GM23338 (cell line): ENCODE data around the gene CENPP. TPM values are rescaled to one million over a fixed set of nuclear protein-coding genes. Genes with fewer than 3 reads are reported as not detected.

ENCODE experiments used
- ATAC-seq: fragments of 200-7000 bp; cut with Tn5 transposase; 3 replicates; pipeline ENCODE4 v1.9.1; 2020
- DNase-seq: peaks from one replicate; pipeline ENCODE4 v3.0.0-alpha.2; 2015; ENCODE audit warnings: low spot score
- H2AFZ ChIP-seq: fragments of 200-600 bp; sonication (generic); 2 replicates; pipeline ENCODE4 v1.8.0; 2016; ENCODE audit warnings: antibody characterized with exemption, mild to moderate bottlenecking, moderate library complexity
- H3F3A ChIP-seq: fragments of 200-600 bp; sonication (generic); replicated peaks from 2 replicates; pipeline ENCODE4 v1.8.0; 2017; ENCODE audit warnings: antibody characterized with exemption, mixed run types, low read depth
- H3K27ac ChIP-seq: fragments of 200-600 bp; sonication (generic); 2 replicates; pipeline ENCODE4 v1.6.1; 2016; ENCODE audit warnings: low read depth
- H3K27me3 ChIP-seq: fragments of 200-600 bp; sonication (generic); 2 replicates; pipeline ENCODE4 v1.8.0; 2016; ENCODE audit warnings: mild to moderate bottlenecking, mixed run types, moderate library complexity; ENCODE audit not compliant: insufficient read depth
- H3K36me3 ChIP-seq: fragments of 200-600 bp; sonication (generic); 2 replicates; pipeline ENCODE4 v1.8.0; 2016; ENCODE audit warnings: mild to moderate bottlenecking; ENCODE audit not compliant: insufficient read depth
- H3K4me1 ChIP-seq: fragments of 200-600 bp; sonication (generic); 2 replicates; pipeline ENCODE4 v1.8.0; 2016; ENCODE audit warnings: mild to moderate bottlenecking, moderate library complexity; ENCODE audit not compliant: insufficient read depth
- H3K4me2 ChIP-seq: fragments of 200-600 bp; sonication (generic); 2 replicates; pipeline ENCODE4 v1.7.1; 2017; ENCODE audit warnings: mixed run types
- H3K4me3 ChIP-seq: fragments of 200-600 bp; sonication (generic); 2 replicates; pipeline ENCODE4 v1.6.1; 2016; ENCODE audit warnings: mixed run types
- H3K79me2 ChIP-seq: fragments of 200-600 bp; sonication (generic); replicated peaks from 2 replicates; pipeline ENCODE4 v1.8.0; 2017; ENCODE audit warnings: mild to moderate bottlenecking; ENCODE audit not compliant: insufficient read depth
- H3K9me2 ChIP-seq: fragments of 200-600 bp; sonication (generic); 2 replicates; pipeline ENCODE4 v1.8.0; 2017; ENCODE audit not compliant: insufficient read depth
- H4K20me1 ChIP-seq: fragments of 200-600 bp; sonication (generic); replicated peaks from 2 replicates; pipeline ENCODE4 v1.8.0; 2017; ENCODE audit warnings: mild to moderate bottlenecking; ENCODE audit not compliant: insufficient read depth
- H3K27ac Mint-ChIP-seq: 2 replicates; pipeline ENCODE4 v1.8.0; 2020; ENCODE audit warnings: inconsistent platforms, mild to moderate bottlenecking, moderate library complexity, mixed read lengths
- H3K27me3 Mint-ChIP-seq: 3 replicates; pipeline ENCODE4 v1.8.0; 2022; ENCODE audit warnings: low read depth, mild to moderate bottlenecking, moderate library complexity, mixed read lengths, inconsistent platforms; ENCODE audit not compliant: insufficient read depth, poor library complexity
- H3K36me3 Mint-ChIP-seq: 3 replicates; pipeline ENCODE4 v1.8.0; 2021; ENCODE audit warnings: low read depth, mild to moderate bottlenecking, inconsistent platforms, moderate library complexity, mixed read lengths
- H3K4me1 Mint-ChIP-seq: 3 replicates; pipeline ENCODE4 v1.8.0; 2020; ENCODE audit warnings: mild to moderate bottlenecking, inconsistent platforms, mixed read lengths
- H3K4me3 Mint-ChIP-seq: 3 replicates; pipeline ENCODE4 v1.8.0; 2021; ENCODE audit warnings: moderate library complexity, mild to moderate bottlenecking, inconsistent platforms, mixed read lengths
- H3K9me3 Mint-ChIP-seq: 3 replicates; pipeline ENCODE4 v1.8.0; 2020; ENCODE audit warnings: moderate library complexity, mild to moderate bottlenecking, inconsistent platforms, mixed read lengths
- CREB1 ChIP-seq: fragments of 250-450 bp; sonication (Bioruptor Pico); IDR thresholded peaks from 2 replicates; pipeline ENCODE4 v1.5.0; 2020; ENCODE audit warnings: low read depth, mild to moderate bottlenecking, moderate library complexity
- ETS1 ChIP-seq: IDR thresholded peaks from 2 replicates; pipeline ENCODE4 v1.6.1; 2016; ENCODE audit warnings: antibody characterized with exemption
- EZH2 ChIP-seq: fragments of 200-600 bp; sonication (generic); IDR thresholded peaks from one replicate; pipeline ENCODE4 v1.8.0; 2017; ENCODE audit warnings: antibody characterized with exemption, mild to moderate bottlenecking, low read depth; ENCODE audit not compliant: unreplicated experiment
- EZH2phosphoT487 ChIP-seq: fragments of 200-600 bp; sonication (generic); IDR thresholded peaks from one replicate; pipeline ENCODE4 v1.8.1; 2018; ENCODE audit warnings: antibody characterized with exemption; ENCODE audit not compliant: unreplicated experiment
- JUNB ChIP-seq: IDR thresholded peaks from one replicate; pipeline ENCODE4 v1.6.1; 2016; ENCODE audit warnings: antibody characterized with exemption; ENCODE audit not compliant: unreplicated experiment
- NANOG ChIP-seq: IDR thresholded peaks from 2 replicates; pipeline ENCODE4 v1.6.1; 2016; ENCODE audit warnings: antibody characterized with exemption, borderline replicate concordance
- STAT1 ChIP-seq: IDR thresholded peaks from one replicate; pipeline ENCODE4 v1.6.1; 2016; ENCODE audit warnings: antibody characterized with exemption; ENCODE audit not compliant: unreplicated experiment
- ZNF331 ChIP-seq: fragments of 250-450 bp; sonication (Bioruptor Pico); IDR thresholded peaks from 2 replicates; pipeline ENCODE4 v1.5.0; 2020; ENCODE audit warnings: low read depth, mild to moderate bottlenecking, moderate library complexity
- polyA plus RNA-seq: library from polyadenylated mRNA; unstranded; fragments of >200 nt; fragmentation: Nextera tagmentation; extraction: Ambion mirVana; gene quantifications from 2 replicates; pipeline ENCODE4 v1.2.1, GENCODE V29; 2016
- total RNA-seq: library from RNA; depleted of rRNA; stranded (reverse); fragments of >200 nt; shearing (Covaris generic); gene quantifications from 2 replicates; pipeline ENCODE4 v1.2.3, GENCODE V29; 2014
- TF ChIP-seq, protein P1 (sequence below), 2 experiments: fragments of 200-600 bp in 1 of 2; sonication (generic) in 1 of 2; conservative IDR thresholded peaks; 2 replicates each; pipeline versions ENCODE4 v1.5.1 to v1.6.1; 2016 to 2017; ENCODE audit warnings: antibody characterized with exemption in 2 of 2, low read depth in 2 of 2, mild to moderate bottlenecking in 2 of 2, moderate library complexity in 1 of 2
- TF ChIP-seq, protein P2 (sequence below): IDR thresholded peaks from one replicate; pipeline ENCODE4 v1.6.1; 2018; ENCODE audit warnings: antibody characterized with exemption; ENCODE audit not compliant: unreplicated experiment
- TF ChIP-seq, protein P3 (sequence below): fragments of 250-450 bp; sonication (Bioruptor Pico); IDR thresholded peaks from 2 replicates; pipeline ENCODE4 v1.5.0; 2020; ENCODE audit warnings: mild to moderate bottlenecking, moderate library complexity

The CENPP gene
- total and polyA plus RNA-seq, 2 experiments from 2014 or later, result 11.0 to 12.6 TPM

DNA sequence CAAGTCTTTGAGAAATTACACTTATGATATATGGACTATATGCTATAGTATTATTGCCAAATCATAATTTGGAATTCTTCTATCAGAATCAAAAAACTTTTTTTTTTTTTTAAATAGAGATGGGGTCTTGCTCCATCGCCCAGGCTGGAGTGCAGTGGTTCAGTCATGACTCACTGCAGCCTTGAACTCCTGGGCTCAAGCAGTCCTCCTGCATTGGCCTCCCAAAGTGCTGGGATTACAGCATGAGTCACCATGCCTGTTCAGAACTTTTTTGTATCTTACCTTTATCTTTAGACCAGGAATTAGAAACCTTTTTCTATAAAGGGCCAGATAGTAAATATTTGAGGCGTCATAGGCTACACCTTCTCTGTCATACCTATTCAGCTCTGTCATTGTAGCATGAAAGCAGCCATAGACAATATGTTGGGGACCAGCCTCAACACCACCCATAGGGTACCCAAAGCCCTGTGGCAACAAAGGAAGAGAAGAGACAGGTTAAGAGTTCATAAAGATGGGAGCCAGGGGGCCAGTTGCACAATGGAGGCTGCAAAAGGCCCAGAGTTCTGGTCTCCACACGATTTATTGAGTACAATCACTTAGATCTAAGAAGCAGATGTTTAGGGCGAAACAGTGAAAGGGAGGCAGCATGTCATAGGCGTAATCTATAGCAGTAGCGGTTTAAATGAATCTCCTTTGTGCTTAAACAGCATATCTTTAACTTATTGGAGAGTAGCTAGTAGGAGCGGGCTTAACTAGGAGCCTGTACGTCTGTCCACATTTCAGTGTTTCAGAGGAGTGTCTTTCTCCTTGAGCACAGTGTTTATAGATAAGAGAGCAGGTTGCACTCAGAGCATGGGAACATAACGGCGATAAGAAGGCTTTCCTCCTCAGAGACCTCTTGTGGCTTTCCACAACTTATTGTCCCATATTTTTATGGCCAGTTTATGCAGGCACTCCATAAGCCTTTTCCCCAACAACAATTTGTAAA lies 197.5 kb downstream of the CENPP start (continued):
- TF ChIP-seq, protein P1, sequence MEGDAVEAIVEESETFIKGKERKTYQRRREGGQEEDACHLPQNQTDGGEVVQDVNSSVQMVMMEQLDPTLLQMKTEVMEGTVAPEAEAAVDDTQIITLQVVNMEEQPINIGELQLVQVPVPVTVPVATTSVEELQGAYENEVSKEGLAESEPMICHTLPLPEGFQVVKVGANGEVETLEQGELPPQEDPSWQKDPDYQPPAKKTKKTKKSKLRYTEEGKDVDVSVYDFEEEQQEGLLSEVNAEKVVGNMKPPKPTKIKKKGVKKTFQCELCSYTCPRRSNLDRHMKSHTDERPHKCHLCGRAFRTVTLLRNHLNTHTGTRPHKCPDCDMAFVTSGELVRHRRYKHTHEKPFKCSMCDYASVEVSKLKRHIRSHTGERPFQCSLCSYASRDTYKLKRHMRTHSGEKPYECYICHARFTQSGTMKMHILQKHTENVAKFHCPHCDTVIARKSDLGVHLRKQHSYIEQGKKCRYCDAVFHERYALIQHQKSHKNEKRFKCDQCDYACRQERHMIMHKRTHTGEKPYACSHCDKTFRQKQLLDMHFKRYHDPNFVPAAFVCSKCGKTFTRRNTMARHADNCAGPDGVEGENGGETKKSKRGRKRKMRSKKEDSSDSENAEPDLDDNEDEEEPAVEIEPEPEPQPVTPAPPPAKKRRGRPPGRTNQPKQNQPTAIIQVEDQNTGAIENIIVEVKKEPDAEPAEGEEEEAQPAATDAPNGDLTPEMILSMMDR (conservative IDR thresholded peaks at IDR 0.05; ENCODE audit: low read depth in 2 of 2), result no peak
- TF ChIP-seq ZNF331, result no peak
- TF ChIP-seq ETS1, result no peak
- no peak for TF ChIP-seq EZH2phosphoT487
- no peak for TF ChIP-seq STAT1
- TF ChIP-seq CREB1, result no peak

- H3K27ac ChIP-seq, result no peak overlapping the region
- H3K4me2 ChIP-seq, result no peak overlapping the region
- H3K27me3 ChIP-seq, result no peaks in the 10 kb centered on the region
- Mint-ChIP-seq H3K36me3 (no peaks in the 10 kb centered on the region), H3K9me3 (no peaks in the 10 kb centered on the region), H3K27ac (no peak overlapping the region; the same call in 1 of the 2 replicates), H3K4me3 (no peak overlapping the region), H3K27me3 (no peaks in the 10 kb centered on the region), H3K4me1 (no peaks in the 10 kb centered on the region)
- H3K36me3 ChIP-seq, result no peaks in the 10 kb centered on the region
- no peaks in the 10 kb centered on the region for H3K79me2 ChIP-seq
- no peak for DNase-seq
- no peaks in the 10 kb centered on the region for H3K4me1 ChIP-seq
- no peak for TF ChIP-seq EZH2phosphoT487
- no peak for TF ChIP-seq JUNB
- no peak for TF ChIP-seq EZH2
- no peak for TF ChIP-seq NANOG
- TF ChIP-seq, protein P2, sequence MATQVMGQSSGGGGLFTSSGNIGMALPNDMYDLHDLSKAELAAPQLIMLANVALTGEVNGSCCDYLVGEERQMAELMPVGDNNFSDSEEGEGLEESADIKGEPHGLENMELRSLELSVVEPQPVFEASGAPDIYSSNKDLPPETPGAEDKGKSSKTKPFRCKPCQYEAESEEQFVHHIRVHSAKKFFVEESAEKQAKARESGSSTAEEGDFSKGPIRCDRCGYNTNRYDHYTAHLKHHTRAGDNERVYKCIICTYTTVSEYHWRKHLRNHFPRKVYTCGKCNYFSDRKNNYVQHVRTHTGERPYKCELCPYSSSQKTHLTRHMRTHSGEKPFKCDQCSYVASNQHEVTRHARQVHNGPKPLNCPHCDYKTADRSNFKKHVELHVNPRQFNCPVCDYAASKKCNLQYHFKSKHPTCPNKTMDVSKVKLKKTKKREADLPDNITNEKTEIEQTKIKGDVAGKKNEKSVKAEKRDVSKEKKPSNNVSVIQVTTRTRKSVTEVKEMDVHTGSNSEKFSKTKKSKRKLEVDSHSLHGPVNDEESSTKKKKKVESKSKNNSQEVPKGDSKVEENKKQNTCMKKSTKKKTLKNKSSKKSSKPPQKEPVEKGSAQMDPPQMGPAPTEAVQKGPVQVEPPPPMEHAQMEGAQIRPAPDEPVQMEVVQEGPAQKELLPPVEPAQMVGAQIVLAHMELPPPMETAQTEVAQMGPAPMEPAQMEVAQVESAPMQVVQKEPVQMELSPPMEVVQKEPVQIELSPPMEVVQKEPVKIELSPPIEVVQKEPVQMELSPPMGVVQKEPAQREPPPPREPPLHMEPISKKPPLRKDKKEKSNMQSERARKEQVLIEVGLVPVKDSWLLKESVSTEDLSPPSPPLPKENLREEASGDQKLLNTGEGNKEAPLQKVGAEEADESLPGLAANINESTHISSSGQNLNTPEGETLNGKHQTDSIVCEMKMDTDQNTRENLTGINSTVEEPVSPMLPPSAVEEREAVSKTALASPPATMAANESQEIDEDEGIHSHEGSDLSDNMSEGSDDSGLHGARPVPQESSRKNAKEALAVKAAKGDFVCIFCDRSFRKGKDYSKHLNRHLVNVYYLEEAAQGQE, result no peak
- TF ChIP-seq, protein P3, sequence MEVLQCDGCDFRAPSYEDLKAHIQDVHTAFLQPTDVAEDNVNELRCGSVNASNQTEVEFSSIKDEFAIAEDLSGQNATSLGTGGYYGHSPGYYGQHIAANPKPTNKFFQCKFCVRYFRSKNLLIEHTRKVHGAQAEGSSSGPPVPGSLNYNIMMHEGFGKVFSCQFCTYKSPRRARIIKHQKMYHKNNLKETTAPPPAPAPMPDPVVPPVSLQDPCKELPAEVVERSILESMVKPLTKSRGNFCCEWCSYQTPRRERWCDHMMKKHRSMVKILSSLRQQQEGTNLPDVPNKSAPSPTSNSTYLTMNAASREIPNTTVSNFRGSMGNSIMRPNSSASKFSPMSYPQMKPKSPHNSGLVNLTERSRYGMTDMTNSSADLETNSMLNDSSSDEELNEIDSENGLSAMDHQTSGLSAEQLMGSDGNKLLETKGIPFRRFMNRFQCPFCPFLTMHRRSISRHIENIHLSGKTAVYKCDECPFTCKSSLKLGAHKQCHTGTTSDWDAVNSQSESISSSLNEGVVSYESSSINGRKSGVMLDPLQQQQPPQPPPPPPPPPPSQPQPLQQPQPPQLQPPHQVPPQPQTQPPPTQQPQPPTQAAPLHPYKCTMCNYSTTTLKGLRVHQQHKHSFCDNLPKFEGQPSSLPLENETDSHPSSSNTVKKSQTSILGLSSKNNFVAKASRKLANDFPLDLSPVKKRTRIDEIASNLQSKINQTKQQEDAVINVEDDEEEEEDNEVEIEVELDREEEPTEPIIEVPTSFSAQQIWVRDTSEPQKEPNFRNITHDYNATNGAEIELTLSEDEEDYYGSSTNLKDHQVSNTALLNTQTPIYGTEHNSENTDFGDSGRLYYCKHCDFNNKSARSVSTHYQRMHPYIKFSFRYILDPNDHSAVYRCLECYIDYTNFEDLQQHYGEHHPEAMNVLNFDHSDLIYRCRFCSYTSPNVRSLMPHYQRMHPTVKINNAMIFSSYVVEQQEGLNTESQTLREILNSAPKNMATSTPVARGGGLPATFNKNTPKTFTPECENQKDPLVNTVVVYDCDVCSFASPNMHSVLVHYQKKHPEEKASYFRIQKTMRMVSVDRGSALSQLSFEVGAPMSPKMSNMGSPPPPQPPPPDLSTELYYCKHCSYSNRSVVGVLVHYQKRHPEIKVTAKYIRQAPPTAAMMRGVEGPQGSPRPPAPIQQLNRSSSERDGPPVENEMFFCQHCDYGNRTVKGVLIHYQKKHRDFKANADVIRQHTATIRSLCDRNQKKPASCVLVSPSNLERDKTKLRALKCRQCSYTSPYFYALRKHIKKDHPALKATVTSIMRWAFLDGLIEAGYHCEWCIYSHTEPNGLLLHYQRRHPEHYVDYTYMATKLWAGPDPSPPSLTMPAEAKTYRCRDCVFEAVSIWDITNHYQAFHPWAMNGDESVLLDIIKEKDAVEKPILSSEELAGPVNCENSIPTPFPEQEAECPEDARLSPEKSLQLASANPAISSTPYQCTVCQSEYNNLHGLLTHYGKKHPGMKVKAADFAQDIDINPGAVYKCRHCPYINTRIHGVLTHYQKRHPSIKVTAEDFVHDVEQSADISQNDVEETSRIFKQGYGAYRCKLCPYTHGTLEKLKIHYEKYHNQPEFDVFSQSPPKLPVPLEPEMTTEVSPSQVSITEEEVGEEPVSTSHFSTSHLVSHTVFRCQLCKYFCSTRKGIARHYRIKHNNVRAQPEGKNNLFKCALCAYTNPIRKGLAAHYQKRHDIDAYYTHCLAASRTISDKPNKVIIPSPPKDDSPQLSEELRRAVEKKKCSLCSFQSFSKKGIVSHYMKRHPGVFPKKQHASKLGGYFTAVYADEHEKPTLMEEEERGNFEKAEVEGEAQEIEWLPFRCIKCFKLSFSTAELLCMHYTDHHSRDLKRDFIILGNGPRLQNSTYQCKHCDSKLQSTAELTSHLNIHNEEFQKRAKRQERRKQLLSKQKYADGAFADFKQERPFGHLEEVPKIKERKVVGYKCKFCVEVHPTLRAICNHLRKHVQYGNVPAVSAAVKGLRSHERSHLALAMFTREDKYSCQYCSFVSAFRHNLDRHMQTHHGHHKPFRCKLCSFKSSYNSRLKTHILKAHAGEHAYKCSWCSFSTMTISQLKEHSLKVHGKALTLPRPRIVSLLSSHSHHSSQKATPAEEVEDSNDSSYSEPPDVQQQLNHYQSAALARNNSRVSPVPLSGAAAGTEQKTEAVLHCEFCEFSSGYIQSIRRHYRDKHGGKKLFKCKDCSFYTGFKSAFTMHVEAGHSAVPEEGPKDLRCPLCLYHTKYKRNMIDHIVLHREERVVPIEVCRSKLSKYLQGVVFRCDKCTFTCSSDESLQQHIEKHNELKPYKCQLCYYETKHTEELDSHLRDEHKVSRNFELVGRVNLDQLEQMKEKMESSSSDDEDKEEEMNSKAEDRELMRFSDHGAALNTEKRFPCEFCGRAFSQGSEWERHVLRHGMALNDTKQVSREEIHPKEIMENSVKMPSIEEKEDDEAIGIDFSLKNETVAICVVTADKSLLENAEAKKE (CRISPR knock-in tag), result no peak
- no peak overlapping the region for H3K4me3 ChIP-seq
- no peaks in the 10 kb centered on the region for H3F3A ChIP-seq
- no peaks in the 10 kb centered on the region for H4K20me1 ChIP-seq
- H2AFZ ChIP-seq, result no peak overlapping the region
- ATAC-seq, result no peak
- H3K9me2 ChIP-seq, result no peaks in the 10 kb centered on the region
These were observed 199.1 kb downstream of the CENPP start for GRCh38 chr9:92524881-92525280.
